SK-N-SH (cell line): Measurements from ENCODE around the gene AKR1C1.

Experiments
- CTCF ChIP-seq: fragments of 200-600 bp; sonication (generic); IDR thresholded peaks from 2 replicates; pipeline ENCODE4 v1.6.1; 2017; ENCODE audit warnings: antibody characterized with exemption, mild to moderate bottlenecking, moderate library complexity
- POLR2AphosphoS5 ChIP-seq: IDR thresholded peaks from 2 replicates; pipeline ENCODE4 v1.6.1; 2012; ENCODE audit warnings: low read depth, low read length
- REST ChIP-seq: IDR thresholded peaks from 2 replicates; pipeline ENCODE4 v1.6.1; 2012; ENCODE audit warnings: mild to moderate bottlenecking, low read depth, low read length, moderate library complexity
- SMC3 ChIP-seq: IDR thresholded peaks from 2 replicates; pipeline ENCODE4 v1.6.1; 2012; ENCODE audit warnings: low read depth, low read length, improper control_type of control experiment

- TF ChIP-seq CTCF: no peak
- TF ChIP-seq POLR2AphosphoS5: no peak
- no peak for TF ChIP-seq REST
- no peak for TF ChIP-seq SMC3
Observed at GRCh38 chr10:4978870-4979269, 15.7 kb downstream of the AKR1C1 start.
